Brain pericyte (primary cell): ENCODE data around the gene GJB4.

ENCODE experiments used
- DNase-seq: peaks from one replicate; pipeline ENCODE4 v3.0.0-alpha.2; 2012; ENCODE audit warnings: low read depth, low spot score

Gene GJB4

DNA sequence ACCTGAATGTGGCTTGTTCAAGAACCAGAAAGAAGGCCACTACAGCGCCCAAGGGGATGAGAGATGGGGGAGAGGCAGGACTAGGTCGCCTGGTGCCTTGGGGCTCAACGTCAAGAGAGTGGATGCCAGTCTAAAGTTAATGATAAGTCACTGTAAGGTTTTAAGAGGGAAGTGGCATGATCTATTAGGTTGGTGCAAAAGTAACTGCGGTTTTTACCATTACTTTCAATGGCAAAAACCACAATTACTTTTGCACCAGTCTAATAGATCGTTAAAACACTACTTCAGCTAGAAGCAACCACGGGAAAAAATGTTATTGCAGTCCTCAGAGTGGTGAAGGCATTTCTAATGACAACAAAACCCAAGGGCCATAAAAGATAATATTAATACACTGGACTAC lies 18.8 kb downstream of the GJB4 start:
- DNase-seq, result no peak

DNA sequence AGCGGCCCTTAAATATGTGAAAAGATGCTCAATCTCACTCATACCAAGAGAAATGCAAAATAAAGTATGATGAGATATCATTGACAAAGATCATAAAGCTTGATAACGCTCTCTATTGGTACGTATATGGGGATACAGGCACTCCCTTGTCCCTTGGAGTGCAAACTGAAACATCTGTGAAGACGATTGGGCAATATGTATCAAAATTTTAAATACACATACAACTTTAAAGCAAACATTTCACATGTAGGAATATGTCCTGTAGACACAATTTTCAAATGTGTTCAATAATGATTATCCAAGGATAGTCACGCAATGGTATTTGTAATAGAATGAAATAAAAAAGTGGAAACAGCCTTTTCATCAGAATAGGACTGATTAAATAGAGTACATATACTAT lies 19.5 kb downstream of the GJB4 start:
- DNase-seq, result no peak

- DNase-seq, result no peak
These were observed 20.0 kb downstream of the GJB4 start for GRCh38 chr1:34779526-34779925.

GRCh38 chr1:34779962-34780361 lies 20.4 kb downstream of the GJB4 start:
- DNase-seq, result no peak

GRCh38 chr1:34780528-34780927 lies 21.0 kb downstream of the GJB4 start:
- DNase-seq, result no peak

GRCh38 chr1:34781071-34781843 lies 21.7 kb downstream of the GJB4 start, which contains the start of gene GJB3:
GJB3 (plus strand) TSS chr1:34781214; CDS start chr1:34784763, 3,549 bp downstream.
- DNase-seq, result no peak

DNA sequence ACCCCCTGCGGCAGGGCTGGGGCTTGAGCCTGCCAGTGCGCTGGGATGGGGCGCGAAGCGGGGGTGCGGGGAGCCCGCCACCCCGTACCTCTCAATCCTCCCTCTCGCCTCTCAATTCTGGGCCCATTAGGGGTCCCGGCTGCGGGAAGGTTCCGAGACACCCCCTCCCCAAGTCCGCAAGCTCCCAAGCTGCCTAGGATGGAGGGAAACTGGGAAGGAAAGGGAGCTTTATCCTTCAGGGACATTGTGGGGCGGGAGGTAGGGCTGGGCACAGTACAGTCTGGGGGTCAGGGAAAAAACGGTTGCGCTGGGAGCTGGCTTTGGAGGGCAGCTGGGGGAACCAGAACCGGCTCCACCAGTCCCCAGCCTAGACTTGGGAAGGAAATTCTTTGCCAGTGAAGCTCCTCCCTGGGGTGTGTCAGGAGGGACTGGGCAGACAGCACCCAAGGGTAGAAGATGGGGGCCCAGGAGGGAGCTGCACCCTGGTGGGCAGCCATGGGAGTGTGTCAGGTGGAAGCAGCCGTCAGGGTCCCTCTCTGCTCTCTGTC lies 22.4 kb downstream of the GJB4 start:
- DNase-seq, result no peak

- DNase-seq, result no peak
These were observed 25.2 kb downstream of the GJB4 start for GRCh38 chr1:34784751-34785221.

DNA sequence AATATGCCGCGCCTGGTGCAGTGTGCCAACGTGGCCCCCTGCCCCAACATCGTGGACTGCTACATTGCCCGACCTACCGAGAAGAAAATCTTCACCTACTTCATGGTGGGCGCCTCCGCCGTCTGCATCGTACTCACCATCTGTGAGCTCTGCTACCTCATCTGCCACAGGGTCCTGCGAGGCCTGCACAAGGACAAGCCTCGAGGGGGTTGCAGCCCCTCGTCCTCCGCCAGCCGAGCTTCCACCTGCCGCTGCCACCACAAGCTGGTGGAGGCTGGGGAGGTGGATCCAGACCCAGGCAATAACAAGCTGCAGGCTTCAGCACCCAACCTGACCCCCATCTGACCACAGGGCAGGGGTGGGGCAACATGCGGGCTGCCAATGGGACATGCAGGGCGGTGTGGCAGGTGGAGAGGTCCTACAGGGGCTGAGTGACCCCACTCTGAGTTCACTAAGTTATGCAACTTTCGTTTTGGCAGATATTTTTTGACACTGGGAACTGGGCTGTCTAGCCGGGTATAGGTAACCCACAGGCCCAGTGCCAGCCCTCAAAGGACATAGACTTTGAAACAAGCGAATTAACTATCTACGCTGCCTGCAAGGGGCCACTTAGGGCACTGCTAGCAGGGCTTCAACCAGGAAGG lies 25.8 kb downstream of the GJB4 start:
- no peak for DNase-seq

DNA sequence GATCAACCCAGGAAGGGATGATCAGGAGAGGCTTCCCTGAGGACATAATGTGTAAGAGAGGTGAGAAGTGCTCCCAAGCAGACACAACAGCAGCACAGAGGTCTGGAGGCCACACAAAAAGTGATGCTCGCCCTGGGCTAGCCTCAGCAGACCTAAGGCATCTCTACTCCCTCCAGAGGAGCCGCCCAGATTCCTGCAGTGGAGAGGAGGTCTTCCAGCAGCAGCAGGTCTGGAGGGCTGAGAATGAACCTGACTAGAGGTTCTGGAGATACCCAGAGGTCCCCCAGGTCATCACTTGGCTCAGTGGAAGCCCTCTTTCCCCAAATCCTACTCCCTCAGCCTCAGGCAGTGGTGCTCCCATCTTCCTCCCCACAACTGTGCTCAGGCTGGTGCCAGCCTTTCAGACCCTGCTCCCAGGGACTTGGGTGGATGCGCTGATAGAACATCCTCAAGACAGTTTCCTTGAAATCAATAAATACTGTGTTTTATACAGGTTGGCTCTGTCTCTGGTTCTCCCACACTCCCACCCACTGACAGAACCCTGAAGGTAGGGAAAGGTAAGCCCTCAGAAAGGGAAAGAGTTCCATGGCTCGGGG lies 26.4 kb downstream of the GJB4 start:
- DNase-seq, result no peak

DNA sequence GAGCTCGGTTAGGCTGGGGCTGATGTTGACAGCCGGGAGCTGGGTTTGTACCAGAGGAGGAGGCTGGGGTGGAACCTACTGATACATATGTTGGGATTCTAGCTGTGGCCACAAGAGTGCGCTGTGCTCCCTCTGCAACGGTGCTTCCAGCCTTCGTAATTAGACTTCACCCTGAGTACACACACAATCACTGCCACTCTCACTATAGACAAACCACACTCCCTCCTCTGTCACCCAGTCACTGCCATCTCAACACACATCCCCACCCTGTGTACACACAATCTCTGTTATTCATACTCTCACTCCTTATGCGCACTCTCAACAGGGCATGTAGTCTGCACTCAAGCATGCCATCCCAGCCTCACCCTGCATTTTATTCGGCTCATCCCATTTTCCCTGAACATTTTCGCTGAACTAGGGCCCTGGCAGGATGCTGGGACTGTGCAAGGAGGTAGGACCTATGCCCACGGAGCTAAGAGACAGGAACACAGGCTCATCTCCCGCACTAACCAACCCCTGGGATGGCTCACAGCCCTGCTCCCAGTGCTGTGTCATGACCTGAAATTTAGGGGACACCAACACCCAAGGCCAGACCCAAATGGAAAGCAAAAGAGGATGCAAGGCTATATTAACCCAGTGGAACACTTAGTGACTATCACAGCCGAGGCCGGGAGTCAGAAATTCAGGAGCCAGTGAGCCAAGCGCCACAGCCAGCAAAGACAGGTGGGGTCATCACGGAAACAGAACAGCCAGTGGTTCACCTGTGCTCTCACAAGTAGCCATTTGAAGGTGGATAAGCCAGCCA lies 27.2 kb downstream of the GJB4 start:
- peak; percentile 15 for DNase-seq

DNA sequence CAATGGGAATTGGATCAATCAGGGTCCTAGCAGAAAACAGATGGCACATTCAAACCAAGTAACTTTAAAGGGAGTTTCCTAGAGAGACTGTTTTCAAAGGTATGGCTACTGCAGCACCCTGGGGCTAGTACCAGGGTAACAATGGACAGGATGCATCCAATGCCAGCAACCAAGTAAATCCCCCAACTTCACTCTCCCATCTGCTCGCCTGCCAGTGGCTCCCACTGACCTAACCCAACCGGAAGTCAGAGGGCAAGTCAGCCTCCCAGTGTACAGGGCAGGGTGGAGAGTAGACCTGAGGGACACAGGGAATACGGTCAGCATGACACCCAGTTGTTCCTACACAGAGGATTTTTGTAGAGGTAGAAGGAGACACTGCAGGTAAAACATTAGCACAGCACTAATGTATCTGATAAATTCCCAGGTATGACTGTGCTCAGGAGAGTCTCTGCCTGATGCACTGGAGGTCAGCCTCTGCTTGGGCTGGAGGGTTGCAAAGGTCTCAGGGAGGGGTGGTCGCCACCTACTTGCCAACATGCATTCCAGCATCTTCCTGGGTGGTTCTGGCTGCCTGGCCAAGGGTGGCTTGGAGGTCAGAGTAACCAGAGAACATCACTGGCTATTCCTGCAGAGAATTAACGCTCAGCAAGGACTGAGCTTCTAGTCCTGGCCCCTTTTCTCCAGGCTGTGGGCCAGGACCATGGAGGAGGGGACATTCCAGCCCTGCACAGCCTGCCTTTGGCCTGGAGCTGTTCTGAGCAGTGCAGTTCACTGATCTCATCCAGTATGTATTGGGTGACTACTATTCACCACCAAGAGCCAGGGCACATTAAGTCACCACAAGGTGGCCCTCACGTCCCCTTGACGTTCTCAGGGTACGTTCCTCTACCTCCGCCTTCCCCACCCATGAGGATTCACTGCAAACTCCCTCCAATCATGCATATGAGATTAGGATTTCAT lies 28.2 kb downstream of the GJB4 start:
- no peak for DNase-seq

- no peak for DNase-seq
These were observed 31.4 kb downstream of the GJB4 start for GRCh38 chr1:34790985-34791384.

- DNase-seq, result no peak
These were observed 32.9 kb downstream of the GJB4 start for GRCh38 chr1:34792424-34792823.

- DNase-seq, result no peak
These were observed 33.6 kb downstream of the GJB4 start, which contains the start of gene GJA4 for GRCh38 chr1:34792868-34793727. GJA4 (plus strand) TSS chr1:34792999; CDS start chr1:34794214, 1,215 bp downstream.

DNA sequence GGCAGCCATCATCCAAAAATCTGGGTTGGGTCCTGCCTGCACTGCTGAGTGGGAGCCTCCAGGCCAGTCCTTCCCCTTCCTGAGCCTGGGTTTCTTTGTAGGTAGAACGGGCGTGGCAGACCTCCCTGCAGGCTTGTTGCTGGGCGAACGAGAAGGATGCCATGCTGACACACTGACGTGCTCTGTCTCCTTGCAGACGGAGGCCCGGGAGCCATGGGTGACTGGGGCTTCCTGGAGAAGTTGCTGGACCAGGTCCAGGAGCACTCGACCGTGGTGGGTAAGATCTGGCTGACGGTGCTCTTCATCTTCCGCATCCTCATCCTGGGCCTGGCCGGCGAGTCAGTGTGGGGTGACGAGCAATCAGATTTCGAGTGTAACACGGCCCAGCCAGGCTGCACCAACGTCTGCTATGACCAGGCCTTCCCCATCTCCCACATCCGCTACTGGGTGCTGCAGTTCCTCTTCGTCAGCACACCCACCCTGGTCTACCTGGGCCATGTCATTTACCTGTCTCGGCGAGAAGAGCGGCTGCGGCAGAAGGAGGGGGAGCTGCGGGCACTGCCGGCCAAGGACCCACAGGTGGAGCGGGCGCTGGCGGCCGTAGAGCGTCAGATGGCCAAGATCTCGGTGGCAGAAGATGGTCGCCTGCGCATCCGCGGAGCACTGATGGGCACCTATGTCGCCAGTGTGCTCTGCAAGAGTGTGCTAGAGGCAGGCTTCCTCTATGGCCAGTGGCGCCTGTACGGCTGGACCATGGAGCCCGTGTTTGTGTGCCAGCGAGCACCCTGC lies 34.7 kb downstream of the GJB4 start:
- no peak for DNase-seq

DNA sequence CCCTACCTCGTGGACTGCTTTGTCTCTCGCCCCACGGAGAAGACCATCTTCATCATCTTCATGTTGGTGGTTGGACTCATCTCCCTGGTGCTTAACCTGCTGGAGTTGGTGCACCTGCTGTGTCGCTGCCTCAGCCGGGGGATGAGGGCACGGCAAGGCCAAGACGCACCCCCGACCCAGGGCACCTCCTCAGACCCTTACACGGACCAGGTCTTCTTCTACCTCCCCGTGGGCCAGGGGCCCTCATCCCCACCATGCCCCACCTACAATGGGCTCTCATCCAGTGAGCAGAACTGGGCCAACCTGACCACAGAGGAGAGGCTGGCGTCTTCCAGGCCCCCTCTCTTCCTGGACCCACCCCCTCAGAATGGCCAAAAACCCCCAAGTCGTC lies 35.2 kb downstream of the GJB4 start:
- no peak for DNase-seq

DNA sequence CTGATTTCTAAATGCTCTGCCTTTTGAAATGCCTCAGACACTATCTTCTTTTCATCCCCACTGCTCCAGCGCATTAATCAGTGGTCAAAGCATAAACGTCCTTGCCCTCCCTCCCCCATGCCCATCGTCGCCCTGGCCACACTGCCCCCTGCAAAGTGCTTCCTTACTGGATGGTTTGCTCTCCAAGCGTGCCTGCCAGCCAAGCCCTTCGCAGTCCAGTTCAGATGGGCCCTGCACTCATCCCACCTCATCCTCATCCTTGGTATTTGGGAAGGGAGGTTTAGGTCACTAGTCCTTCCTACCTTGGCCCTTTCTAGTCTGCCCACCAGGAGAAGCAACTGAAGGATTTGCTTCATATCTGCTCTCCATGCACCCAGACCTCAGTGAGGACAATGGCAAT lies 36.4 kb downstream of the GJB4 start:
- DNase-seq, result no peak

GRCh38 chr1:34796990-34797389 lies 37.5 kb downstream of the GJB4 start:
- DNase-seq, result no peak
